CD8-positive, alpha-beta memory T cell (primary cell): Measurements from ENCODE around the gene DNAJB4. TPM values are rescaled to one million over a fixed set of nuclear protein-coding genes. Genes with fewer than 3 reads are reported as not detected.
A peak's percentile ranks its signal among the peaks of the same experiment; 100 is the strongest.

Source experiments
- CTCF ChIA-PET: fragments of 350-600 bp; sonication (Branson Sonifier 250); formaldehyde crosslinking; loops from one replicate; lab custom pipeline; 2021; ENCODE audit warnings: antibody characterized with exemption; lab: Charles Lee
- POLR2A ChIA-PET: fragments of 350-600 bp; sonication (Branson Sonifier 250); formaldehyde crosslinking; loops from one replicate; lab custom pipeline; 2021; ENCODE audit warnings: antibody characterized with exemption; lab: Charles Lee
- DNase-seq, 5 donors: peaks; one replicate each; pipeline versions ENCODE4 v3.0.0 to v3.0.0-alpha.2; 2020 to 2022; ENCODE audit warnings: mixed read lengths in 1 of 5
- H3K27ac ChIP-seq: one replicate; pipeline ENCODE4 v1.7.0; 2013; ENCODE audit warnings: low read depth, mild to moderate bottlenecking, low read length, moderate library complexity
- H3K27me3 ChIP-seq: 2 replicates; pipeline ENCODE4 v1.7.0; 2013; ENCODE audit warnings: low read length, mild to moderate bottlenecking; ENCODE audit not compliant: insufficient read depth, poor library complexity, severe bottlenecking
- H3K36me3 ChIP-seq: 2 replicates; pipeline ENCODE4 v1.7.0; 2013; ENCODE audit warnings: mild to moderate bottlenecking, low read length, moderate library complexity; ENCODE audit not compliant: insufficient read depth
- H3K4me1 ChIP-seq: 2 replicates; pipeline ENCODE4 v1.7.0; 2013; ENCODE audit warnings: mild to moderate bottlenecking, low read length, moderate library complexity; ENCODE audit not compliant: insufficient read depth
- H3K4me3 ChIP-seq: 2 replicates; pipeline ENCODE4 v1.7.0; 2013; ENCODE audit warnings: mild to moderate bottlenecking, low read length
- H3K9me3 ChIP-seq: 2 replicates; pipeline ENCODE4 v1.7.0; 2013; ENCODE audit warnings: mild to moderate bottlenecking, low read length
- H3K27ac Mint-ChIP-seq, 8 donors: one replicate each; pipeline ENCODE4 v1.8.0; 2020 to 2021; ENCODE audit warnings: mixed read lengths in 8 of 8, mild to moderate bottlenecking in 6 of 8, inconsistent platforms in 3 of 8, moderate library complexity in 3 of 8
- H3K27me3 Mint-ChIP-seq, 2 donors: one replicate each; pipeline ENCODE4 v1.8.0; 2020 to 2021; ENCODE audit warnings: mixed read lengths in 2 of 2, mild to moderate bottlenecking in 1 of 2, moderate library complexity in 1 of 2
- H3K36me3 Mint-ChIP-seq, 3 donors: one replicate each; pipeline ENCODE4 v1.8.0; 2020 to 2021; ENCODE audit warnings: mixed read lengths in 3 of 3, inconsistent platforms in 1 of 3, mild to moderate bottlenecking in 1 of 3
- H3K4me1 Mint-ChIP-seq, 3 donors: one replicate each; pipeline ENCODE4 v1.8.0; 2020 to 2021; ENCODE audit warnings: mixed read lengths in 3 of 3, inconsistent platforms in 1 of 3, mild to moderate bottlenecking in 1 of 3
- H3K4me3 Mint-ChIP-seq, 7 donors: one replicate each; pipeline ENCODE4 v1.8.0; 2020 to 2021; ENCODE audit warnings: mixed read lengths in 7 of 7, mild to moderate bottlenecking in 6 of 7, moderate library complexity in 4 of 7, inconsistent platforms in 2 of 7
- H3K9me3 Mint-ChIP-seq, 5 donors: one replicate each; pipeline ENCODE4 v1.8.0; 2020 to 2022; ENCODE audit warnings: mixed read lengths in 5 of 5, mild to moderate bottlenecking in 3 of 5, moderate library complexity in 2 of 5, inconsistent platforms in 1 of 5
- polyA plus RNA-seq: library from polyadenylated mRNA; unstranded; fragments of 300-500 nt; fragmentation: Illumina TruSeq; gene quantifications from one replicate; pipeline ENCODE4 v1.2.3, GENCODE V29; 2021
- total RNA-seq, 2 experiments: library from RNA; stranded (reverse); gene quantifications; one replicate each; pipeline ENCODE4 v1.2.3, GENCODE V29; 2021

The DNAJB4 gene
- total and polyA plus RNA-seq, 3 experiments from 2014 or later: 5.3 to 10.6 (median 8.1) TPM

- no peaks in the 10 kb centered on the region for H3K36me3 ChIP-seq
- no peaks in the 10 kb centered on the region for H3K9me3 ChIP-seq
- no peak overlapping the region for H3K27ac ChIP-seq
- H3K27me3 ChIP-seq: no peaks in the 10 kb centered on the region
- Mint-ChIP-seq H3K4me3 (no peak overlapping the region), H3K36me3 (peaks cover 0 to 2% (median 0%) of the 10 kb centered on the region in 3 donors), H3K27ac (no peak overlapping the region), H3K27me3 (peaks cover 10 to 18% of the 10 kb centered on the region in 2 donors), H3K4me1 (peaks cover 8 to 10% (median 9%) of the 10 kb centered on the region in 3 donors), H3K9me3 (no peaks in the 10 kb centered on the region)
- no peak overlapping the region for H3K4me3 ChIP-seq
- no peaks in the 10 kb centered on the region for H3K4me1 ChIP-seq
- ChIA-PET POLR2A (no interaction called here), CTCF (no interaction called here)
- DNase-seq: no peak
Measured at GRCh38 chr1:78038071-78038470, 33.3 kb downstream of the DNAJB4 start.

- H3K4me3 Mint-ChIP-seq: no peak overlapping the region
- CTCF ChIA-PET: no interaction called here
- POLR2A ChIA-PET: no interaction called here
- H3K36me3 Mint-ChIP-seq: peaks cover 0 to 2% (median 0%) of the 10 kb centered on the region in 3 donors
- H3K27ac Mint-ChIP-seq: no peak overlapping the region
- no peaks in the 10 kb centered on the region for H3K36me3 ChIP-seq
- H3K27ac ChIP-seq: no peak overlapping the region
- no peak overlapping the region for H3K4me3 ChIP-seq
- H3K27me3 Mint-ChIP-seq: peaks cover 5 to 18% of the 10 kb centered on the region in 2 donors
- H3K9me3 ChIP-seq: no peaks in the 10 kb centered on the region
- DNase-seq: no peak
- peaks cover 8 to 10% (median 9%) of the 10 kb centered on the region in 3 donors for H3K4me1 Mint-ChIP-seq
- H3K27me3 ChIP-seq: no peaks in the 10 kb centered on the region
- no peaks in the 10 kb centered on the region for H3K9me3 Mint-ChIP-seq
- H3K4me1 ChIP-seq: no peaks in the 10 kb centered on the region
Measured at GRCh38 chr1:78038491-78038939, 33.8 kb downstream of the DNAJB4 start.

GRCh38 chr1:78040484-78041089, 35.8 kb downstream of the DNAJB4 start:
- peaks cover 17 to 20% (median 19%) of the 10 kb centered on the region in 3 donors for H3K4me1 Mint-ChIP-seq
- H3K9me3 Mint-ChIP-seq: no peaks in the 10 kb centered on the region
- peaks cover 5% of the 10 kb centered on the region for H3K27me3 ChIP-seq
- ChIA-PET POLR2A (no interaction called here), CTCF (interaction anchor here (1.4 kb wide), 1 partner anchor 36 kb away, joined by 4 read pairs; the partner anchor contains the start of gene DNAJB4)
- no peaks in the 10 kb centered on the region for H3K9me3 ChIP-seq
- DNase-seq: no peak
- H3K27me3 Mint-ChIP-seq: peaks cover 12 to 18% of the 10 kb centered on the region in 2 donors
- H3K4me3 Mint-ChIP-seq: peak overlapping the region in 5 of 7 donors; percentile 1 to 59 (median 12)
- no peaks in the 10 kb centered on the region for H3K4me1 ChIP-seq
- no peaks in the 10 kb centered on the region for H3K36me3 ChIP-seq
- H3K27ac Mint-ChIP-seq: no peak overlapping the region
- H3K4me3 ChIP-seq: no peak overlapping the region
- no peak overlapping the region for H3K27ac ChIP-seq
- no peaks in the 10 kb centered on the region for H3K36me3 Mint-ChIP-seq

GRCh38 chr1:78043436-78043835, 38.7 kb downstream of the DNAJB4 start:
- Mint-ChIP-seq H3K36me3 (peaks cover 0 to 3% (median 0%) of the 10 kb centered on the region in 3 donors), H3K4me3 (peak overlapping the region in 1 of 7 donors; percentile 10), H3K4me1 (peaks cover 24 to 34% (median 28%) of the 10 kb centered on the region in 3 donors), H3K27ac (no peak overlapping the region), H3K9me3 (no peaks in the 10 kb centered on the region), H3K27me3 (peaks cover 17 to 35% of the 10 kb centered on the region in 2 donors)
- Histone ChIP-seq H3K4me3 (no peak overlapping the region), H3K4me1 (peaks cover 7% of the 10 kb centered on the region), H3K9me3 (no peaks in the 10 kb centered on the region), H3K27ac (no peak overlapping the region), H3K27me3 (peaks cover 18% of the 10 kb centered on the region), H3K36me3 (no peaks in the 10 kb centered on the region)
- ChIA-PET CTCF (no interaction called here), POLR2A (interaction anchor here (0.7 to 1.5 kb wide), 3 partner anchors 12 to 65 kb away, joined by 3 read pairs; no protein-coding TSS in a partner anchor)
- DNase-seq: no peak

GRCh38 chr1:78044796-78045562, 40.2 kb downstream of the DNAJB4 start:
- POLR2A ChIA-PET: no interaction called here
- Mint-ChIP-seq H3K27me3 (peaks cover 23 to 41% of the 10 kb centered on the region in 2 donors), H3K4me1 (peaks cover 24 to 34% (median 28%) of the 10 kb centered on the region in 3 donors), H3K36me3 (peaks cover 0 to 3% (median 0%) of the 10 kb centered on the region in 3 donors), H3K4me3 (peak overlapping the region; percentile 64 to 86 (median 79)), H3K9me3 (no peaks in the 10 kb centered on the region), H3K27ac (peak overlapping the region in 1 of 8 donors; percentile 83)
- peaks cover 18% of the 10 kb centered on the region for H3K27me3 ChIP-seq
- no peaks in the 10 kb centered on the region for H3K9me3 ChIP-seq
- DNase-seq: no peak
- no peaks in the 10 kb centered on the region for H3K36me3 ChIP-seq
- H3K4me1 ChIP-seq: peaks cover 7% of the 10 kb centered on the region
- CTCF ChIA-PET: interaction anchor here (1.2 kb wide), 1 partner anchor 67 kb away, joined by 3 read pairs; the partner anchor contains the start of gene FUBP1
- no peak overlapping the region for H3K27ac ChIP-seq
- peak overlapping the region; percentile 47 for H3K4me3 ChIP-seq

- Histone ChIP-seq H3K4me1 (peaks cover 7% of the 10 kb centered on the region), H3K4me3 (peak overlapping the region; percentile 47)
- POLR2A ChIA-PET: no interaction called here
Measured at GRCh38 chr1:78045563-78045925, 40.8 kb downstream of the DNAJB4 start.

GRCh38 chr1:78045926-78046778, 41.4 kb downstream of the DNAJB4 start, which contains the start of gene GIPC2:
TSS of gene GIPC2 (plus strand) at chr1:78045966. CDS start at chr1:78046095, 129 bp downstream.
- DNase-seq: peak in 3 of 5 donors; percentile 7 to 45 (median 21)
- Mint-ChIP-seq H3K36me3 (peaks cover 0 to 3% (median 0%) of the 10 kb centered on the region in 3 donors), H3K27ac (peak within 1 kb of the TSS in 2 of 8 donors; percentile 11 to 83), H3K4me1 (peaks cover 17 to 25% (median 18%) of the 10 kb centered on the region in 3 donors), H3K27me3 (peaks cover 25 to 44% of the 10 kb centered on the region in 2 donors), H3K9me3 (no peaks in the 10 kb centered on the region), H3K4me3 (peak within 1 kb of the TSS; percentile 65 to 86 (median 80))
- POLR2A ChIA-PET: interaction anchor here (0.7 kb wide), 1 partner anchor 68 kb away, joined by 3 read pairs; the partner anchor contains the start of gene FUBP1
- peaks cover 7% of the 10 kb centered on the region for H3K4me1 ChIP-seq
- H3K4me3 ChIP-seq: peak within 1 kb of the TSS; percentile 47
- no peak within 1 kb of the TSS for H3K27ac ChIP-seq
- H3K36me3 ChIP-seq: no peaks in the 10 kb centered on the region
- peaks cover 18% of the 10 kb centered on the region for H3K27me3 ChIP-seq
- no peaks in the 10 kb centered on the region for H3K9me3 ChIP-seq
- CTCF ChIA-PET: interaction anchor here (1.2 kb wide), 1 partner anchor 68 kb away, joined by 3 read pairs; the partner anchor contains the start of gene FUBP1

More at GRCh38 chr1:78045563-78045925, 40.8 kb downstream of the DNAJB4 start:
- Histone ChIP-seq H3K27me3 (peaks cover 18% of the 10 kb centered on the region), H3K27ac (no peak overlapping the region), H3K9me3 (no peaks in the 10 kb centered on the region), H3K36me3 (no peaks in the 10 kb centered on the region)
- Mint-ChIP-seq H3K4me3 (peak overlapping the region; percentile 64 to 86 (median 79)), H3K4me1 (peaks cover 21 to 31% (median 24%) of the 10 kb centered on the region in 3 donors), H3K27ac (peak overlapping the region in 1 of 8 donors; percentile 11), H3K27me3 (peaks cover 23 to 41% of the 10 kb centered on the region in 2 donors), H3K9me3 (no peaks in the 10 kb centered on the region), H3K36me3 (peaks cover 0 to 3% (median 0%) of the 10 kb centered on the region in 3 donors)
- CTCF ChIA-PET: interaction anchor here (1.2 kb wide), 1 partner anchor 67 kb away, joined by 3 read pairs; the partner anchor contains the start of gene FUBP1
- no peak for DNase-seq
